T-helper 2 cell (primary cell): ENCODE results near the gene METTL23.
A peak's percentile ranks its signal among the peaks of the same experiment; 100 is the strongest.

ENCODE experiments used
- DNase-seq, 5 experiments: peaks; one replicate each; pipeline versions ENCODE4 v3.0.0 to v3.0.0-alpha.2; 2012 to 2022
- total RNA-seq, 2 donors: gene quantifications; one replicate each; lab custom pipeline; 2026; lab: John Stamatoyannopoulos, UW

METTL23 gene
- total RNA-seq, result 13.4 to 23.4 reads per million in 2 donors

- peak; percentile 66 to 97 (median 84) for DNase-seq
These were observed at the start of gene METTL23 for GRCh38 chr17:76726776-76727718. Gene METTL23 (plus strand): TSS chr17:76726839. CDS start chr17:76729711, 2,872 bp downstream.

GRCh38 chr17:76677406-76677805, 49.2 kb upstream of the METTL23 start:
- DNase-seq, result no peak

GRCh38 chr17:76678330-76678729, 48.3 kb upstream of the METTL23 start:
- peak in 3 of 5 experiments; percentile 11 to 72 (median 42) for DNase-seq

GRCh38 chr17:76679239-76679638, 47.4 kb upstream of the METTL23 start:
- DNase-seq, result no peak

- peak in 4 of 5 experiments; percentile 39 to 78 (median 57) for DNase-seq
These were observed 45.2 kb upstream of the METTL23 start for GRCh38 chr17:76681222-76682137.

- DNase-seq, result no peak
These were observed 44.3 kb upstream of the METTL23 start for GRCh38 chr17:76682296-76682695.

- no peak for DNase-seq
These were observed 43.5 kb upstream of the METTL23 start for GRCh38 chr17:76683011-76683755.

- DNase-seq, result no peak
These were observed 42.5 kb upstream of the METTL23 start for GRCh38 chr17:76683921-76684745.

- DNase-seq, result no peak
These were observed 41.9 kb upstream of the METTL23 start for GRCh38 chr17:76684756-76685155.

GRCh38 chr17:76685366-76685765, 41.3 kb upstream of the METTL23 start:
- no peak for DNase-seq

GRCh38 chr17:76685846-76686245, 40.8 kb upstream of the METTL23 start:
- DNase-seq, result no peak

- no peak for DNase-seq
These were observed 39.9 kb upstream of the METTL23 start for GRCh38 chr17:76686538-76687297.

GRCh38 chr17:76687298-76688164, 39.1 kb upstream of the METTL23 start:
- DNase-seq, result no peak

- no peak for DNase-seq
These were observed 38.4 kb upstream of the METTL23 start for GRCh38 chr17:76688165-76688622.

- DNase-seq, result no peak
These were observed 36.8 kb upstream of the METTL23 start for GRCh38 chr17:76689859-76690258.

GRCh38 chr17:76690596-76691280, 35.9 kb upstream of the METTL23 start:
- DNase-seq, result no peak

- DNase-seq, result no peak
These were observed 35.1 kb upstream of the METTL23 start for GRCh38 chr17:76691379-76692191.
